Kidney (tissue), 2 donors: ENCODE data around the gene KRT6B. TPM values are rescaled to one million over a fixed set of nuclear protein-coding genes. Genes with fewer than 3 reads are reported as not detected.

ENCODE experiments used
- polyA plus RNA-seq: library from polyadenylated mRNA; stranded (reverse); fragments of 350-450 nt; fragmentation: Illumina TruSeq; extraction: RNeasy Lipid Tissue Mini Kit (QIAGEN cat#74804); gene quantifications from one replicate; pipeline ENCODE4 v1.2.3, GENCODE V29; 2014; ENCODE audit warnings: low read depth, low replicate concordance; ENCODE audit not compliant: insufficient read depth
- total RNA-seq: library from RNA; stranded (reverse); fragmentation: NEBNext Ultra II Directional; extraction: Animal tissue kit (Norgen Biotek cat#: 25700); gene quantifications from one replicate; pipeline ENCODE4 v1.2.1, GENCODE V29; 2021
- donor health status: DM: yes; HTN: yes; CAD: no.

Gene KRT6B
- total and polyA plus RNA-seq, 2 donors from 2014 or later = not detected

Other genes starting within 250 kb of the KRT6B start
- gene KRT7, start 218.9 kb downstream of the KRT6B start, total RNA-seq = 1,490 TPM
- 173 TPM for gene KRT7, start 218.9 kb downstream of the KRT6B start, polyA plus RNA-seq
- 1.3 TPM for gene KRT86, start 177.5 kb downstream of the KRT6B start, total RNA-seq
- gene KRT86, start 177.5 kb downstream of the KRT6B start, polyA plus RNA-seq = not detected
- not detected for gene KRT81, start 160.6 kb downstream of the KRT6B start, total RNA-seq
- gene KRT81, start 160.6 kb downstream of the KRT6B start, polyA plus RNA-seq = not detected
- gene KRT83, start 130.7 kb downstream of the KRT6B start, total RNA-seq = not detected
- gene KRT83, start 130.7 kb downstream of the KRT6B start, polyA plus RNA-seq = not detected
- not detected for gene KRT85, start 84.7 kb downstream of the KRT6B start, total RNA-seq
- 0.58 TPM for gene KRT85, start 84.7 kb downstream of the KRT6B start, polyA plus RNA-seq
- not detected for gene KRT84, start 66.5 kb downstream of the KRT6B start, total RNA-seq
- gene KRT84, start 66.5 kb downstream of the KRT6B start, polyA plus RNA-seq = not detected
- not detected for gene KRT82, start 45.8 kb downstream of the KRT6B start, total RNA-seq
- not detected for gene KRT82, start 45.8 kb downstream of the KRT6B start, polyA plus RNA-seq
- gene KRT75, start 17.8 kb downstream of the KRT6B start, total RNA-seq = not detected
- gene KRT75, start 17.8 kb downstream of the KRT6B start, polyA plus RNA-seq = not detected
- not detected for gene KRT6C, start 21.7 kb upstream of the KRT6B start, total RNA-seq
- gene KRT6C, start 21.7 kb upstream of the KRT6B start, polyA plus RNA-seq = not detected
- not detected for gene KRT6A, start 41.1 kb upstream of the KRT6B start, total RNA-seq
- not detected for gene KRT6A, start 41.1 kb upstream of the KRT6B start, polyA plus RNA-seq
- gene KRT5, start 68.2 kb upstream of the KRT6B start, total RNA-seq = 0.69 TPM
- not detected for gene KRT5, start 68.2 kb upstream of the KRT6B start, polyA plus RNA-seq
- gene KRT71, start 101.0 kb upstream of the KRT6B start, total RNA-seq = not detected
- gene KRT71, start 101.0 kb upstream of the KRT6B start, polyA plus RNA-seq = not detected
- not detected for gene KRT74, start 121.7 kb upstream of the KRT6B start, total RNA-seq
- gene KRT74, start 121.7 kb upstream of the KRT6B start, polyA plus RNA-seq = not detected
- gene KRT72, start 149.3 kb upstream of the KRT6B start, total RNA-seq = not detected
- gene KRT72, start 149.3 kb upstream of the KRT6B start, polyA plus RNA-seq = not detected
- gene KRT73, start 166.4 kb upstream of the KRT6B start, total RNA-seq = not detected
- not detected for gene KRT73, start 166.4 kb upstream of the KRT6B start, polyA plus RNA-seq
- gene KRT2, start 200.1 kb upstream of the KRT6B start, total RNA-seq = not detected
- gene KRT2, start 200.1 kb upstream of the KRT6B start, polyA plus RNA-seq = not detected
- not detected for gene KRT1, start 228.3 kb upstream of the KRT6B start, total RNA-seq
- not detected for gene KRT1, start 228.3 kb upstream of the KRT6B start, polyA plus RNA-seq